ENCODE results near the gene PHLDA3.

The PHLDA3 gene

GRCh38 chr1:201456499-201457309 is 12.3 kb downstream of the PHLDA3 start:
- H3K36me3 ChIP-seq (replicated peaks), result no peaks in the 10 kb centered on the region
- peak overlapping the region; percentile 94 for H3K27ac ChIP-seq
- no peak for TF ChIP-seq CTCF (IDR thresholded peaks at IDR 0.05; ENCODE audit: low read depth, low read length, missing control alignments)
- DNase-seq, result peak; percentile 94
- H3K4me3 ChIP-seq (ENCODE audit: low read depth, low read length), result no peak overlapping the region
- in situ Hi-C loops (cut with HindIII; ENCODE audit: low pct_ligation_motif_present, low sequenced_read_pairs), result no loop called here
- H3K27me3 ChIP-seq (replicated peaks), result no peaks in the 10 kb centered on the region

DNA sequence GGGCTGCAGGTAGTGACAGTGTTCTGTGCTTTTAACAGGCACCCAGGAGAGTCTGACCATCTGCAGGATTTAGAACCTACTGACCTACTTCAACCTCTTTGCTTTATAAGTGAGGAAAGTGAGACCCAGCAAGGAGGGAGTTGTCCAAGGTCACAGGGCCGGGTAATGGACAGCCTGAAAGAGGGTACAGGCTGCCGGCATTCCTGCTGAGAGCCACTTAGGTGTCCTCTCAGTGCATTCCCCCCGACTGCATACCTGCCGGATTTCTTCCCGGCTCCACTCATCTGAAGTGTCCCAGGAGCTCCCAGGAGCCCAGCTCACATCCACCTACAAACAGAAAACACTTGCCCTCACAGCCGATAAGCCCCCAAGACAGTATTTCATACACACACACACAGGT is 13.9 kb downstream of the PHLDA3 start:
- DNase-seq, result no peak
- no peak for TF ChIP-seq CTCF (IDR thresholded peaks at IDR 0.05; ENCODE audit: low read depth, low read length, missing control alignments)
- H3K27me3 ChIP-seq (replicated peaks), result no peaks in the 10 kb centered on the region
- H3K4me3 ChIP-seq (ENCODE audit: low read depth, low read length), result no peak overlapping the region
- in situ Hi-C loops (cut with HindIII; ENCODE audit: low pct_ligation_motif_present, low sequenced_read_pairs), result no loop called here
- H3K36me3 ChIP-seq (replicated peaks), result no peaks in the 10 kb centered on the region
- H3K27ac ChIP-seq, result no peak overlapping the region

DNA sequence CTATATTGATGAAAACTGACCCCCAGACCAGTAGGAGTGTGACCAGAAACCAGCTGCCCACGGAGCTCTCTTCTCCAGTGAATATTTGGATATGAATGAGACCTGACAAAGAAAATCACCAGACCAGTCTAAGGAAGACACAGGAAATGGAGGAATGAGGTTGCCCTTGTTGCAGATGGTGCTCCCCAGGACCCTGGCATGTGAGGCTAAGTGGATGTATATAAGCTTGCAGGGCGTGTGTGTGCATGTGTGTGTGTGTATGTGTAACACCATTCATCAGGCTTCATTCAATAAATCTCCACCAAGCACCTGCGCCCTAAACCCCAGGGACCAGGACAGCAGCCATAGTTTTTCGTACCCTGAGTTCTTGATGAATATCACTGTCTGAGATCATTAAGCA is 14.4 kb downstream of the PHLDA3 start:
- no peak for TF ChIP-seq CTCF (IDR thresholded peaks at IDR 0.05; ENCODE audit: low read depth, low read length, missing control alignments)
- in situ Hi-C loops (cut with HindIII; ENCODE audit: low pct_ligation_motif_present, low sequenced_read_pairs), result no loop called here
- Histone ChIP-seq H3K36me3 (replicated peaks) (no peaks in the 10 kb centered on the region), H3K4me3 (ENCODE audit: low read depth, low read length) (no peak overlapping the region), H3K27ac (no peak overlapping the region), H3K27me3 (replicated peaks) (no peaks in the 10 kb centered on the region)
- no peak for DNase-seq

- TF ChIP-seq CTCF (IDR thresholded peaks at IDR 0.05; ENCODE audit: low read depth, low read length, missing control alignments), result no peak
- no peaks in the 10 kb centered on the region for H3K27me3 ChIP-seq (replicated peaks)
- in situ Hi-C loops (cut with HindIII; ENCODE audit: low pct_ligation_motif_present, low sequenced_read_pairs), result no loop called here
- H3K27ac ChIP-seq, result no peak overlapping the region
- H3K4me3 ChIP-seq (ENCODE audit: low read depth, low read length), result no peak overlapping the region
- no peak for DNase-seq
- no peaks in the 10 kb centered on the region for H3K36me3 ChIP-seq (replicated peaks)
These were observed 16.1 kb downstream of the PHLDA3 start for GRCh38 chr1:201452866-201453265.

DNA sequence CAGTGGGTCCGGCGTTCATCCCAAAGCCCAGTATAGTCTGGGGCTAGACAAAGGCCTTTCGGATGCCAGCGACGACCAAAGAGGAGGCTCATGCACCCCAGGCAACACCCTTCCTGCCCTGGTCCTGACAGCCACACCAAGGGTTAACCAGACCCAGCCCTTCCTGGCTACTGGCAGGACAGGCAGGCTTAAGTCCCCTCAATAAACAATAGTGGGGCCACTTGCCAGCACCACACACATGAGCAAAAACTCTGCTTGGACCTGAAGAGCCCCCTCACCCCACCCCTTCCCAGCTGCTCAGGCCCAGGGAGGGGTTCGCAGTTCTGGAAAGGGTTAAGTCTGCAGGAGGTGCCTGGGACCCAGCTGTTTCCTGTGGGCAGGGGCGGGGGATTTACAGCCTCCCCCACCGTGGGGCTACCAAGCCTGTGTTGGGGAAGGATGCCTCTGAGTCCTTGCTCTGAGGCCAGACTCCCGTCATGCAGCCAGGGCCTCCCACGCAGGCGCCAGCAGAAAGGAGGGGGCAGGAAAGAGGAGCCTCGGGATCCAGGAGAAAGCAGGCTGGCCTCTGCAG is 18.2 kb downstream of the PHLDA3 start:
- peak; percentile 68 for DNase-seq
- H3K27ac ChIP-seq, result peak overlapping the region; percentile 11
- no peak for TF ChIP-seq CTCF (IDR thresholded peaks at IDR 0.05; ENCODE audit: low read depth, low read length, missing control alignments)
- in situ Hi-C loops (cut with HindIII; ENCODE audit: low pct_ligation_motif_present, low sequenced_read_pairs), result no loop called here
- no peak overlapping the region for H3K4me3 ChIP-seq (ENCODE audit: low read depth, low read length)
- H3K27me3 ChIP-seq (replicated peaks), result no peaks in the 10 kb centered on the region
- no peaks in the 10 kb centered on the region for H3K36me3 ChIP-seq (replicated peaks)
